ENCODE data around the gene BMERB1. TPM values are rescaled to one million over a fixed set of nuclear protein-coding genes. Genes with fewer than 3 reads are reported as not detected.

The BMERB1 gene
- total and polyA plus RNA-seq, 2 experiments from 2014 or later: 17.3 to 28.1 TPM

- no peak for TF ChIP-seq REST (IDR thresholded peaks at IDR 0.05; ENCODE audit: unreplicated experiment)
- TF ChIP-seq ETS1 (IDR thresholded peaks at IDR 0.05): no peak
- TF ChIP-seq CREB1 (CRISPR knock-in tag; IDR thresholded peaks at IDR 0.05; ENCODE audit: low read depth): no peak
- no peak for TF ChIP-seq JUNB (IDR thresholded peaks at IDR 0.05; ENCODE audit: unreplicated experiment)
- TF ChIP-seq EZH2 (IDR thresholded peaks at IDR 0.05; ENCODE audit: low read depth, unreplicated experiment): no peak
- TF ChIP-seq STAT1 (IDR thresholded peaks at IDR 0.05; ENCODE audit: unreplicated experiment): no peak
- TF ChIP-seq ZNF331 (CRISPR knock-in tag; IDR thresholded peaks at IDR 0.05; ENCODE audit: low read depth): no peak
These were observed 177.2 kb downstream of the BMERB1 start (continued) for GRCh38 chr16:15611610-15612009.

- Histone ChIP-seq H3F3A (replicated peaks; ENCODE audit: low read depth) (no peaks in the 10 kb centered on the region), H3K79me2 (replicated peaks; ENCODE audit: insufficient read depth) (no peaks in the 10 kb centered on the region), H3K36me3 (ENCODE audit: insufficient read depth) (peaks cover 33% of the 10 kb centered on the region), H3K4me3 (no peak overlapping the region), H3K27me3 (ENCODE audit: insufficient read depth) (no peaks in the 10 kb centered on the region), H3K4me2 (no peak overlapping the region), H3K27ac (ENCODE audit: low read depth) (no peak overlapping the region), H4K20me1 (replicated peaks; ENCODE audit: insufficient read depth) (0 out of 2 replicates have a peak, but pooled peaks cover 4% of the 10 kb centered on the region), H2AFZ (no peak overlapping the region), H3K4me1 (ENCODE audit: insufficient read depth) (no peaks in the 10 kb centered on the region), H3K9me2 (ENCODE audit: insufficient read depth) (no peaks in the 10 kb centered on the region)
- Mint-ChIP-seq H3K9me3 (no peaks in the 10 kb centered on the region), H3K4me3 (no peak overlapping the region; the same call in 2 of the 3 replicates), H3K4me1 (no peaks in the 10 kb centered on the region), H3K27me3 (ENCODE audit: insufficient read depth, low read depth, poor library complexity) (no peaks in the 10 kb centered on the region), H3K27ac (no peak overlapping the region), H3K36me3 (ENCODE audit: low read depth) (peaks cover 64% of the 10 kb centered on the region)
- no peak for ATAC-seq
- peak; percentile 32 for DNase-seq (ENCODE audit: low spot score)
- no peak for TF ChIP-seq EZH2 (IDR thresholded peaks at IDR 0.05; ENCODE audit: low read depth, unreplicated experiment)
- no peak for TF ChIP-seq REST (IDR thresholded peaks at IDR 0.05; ENCODE audit: unreplicated experiment)
These were observed 179.3 kb downstream of the BMERB1 start for GRCh38 chr16:15613676-15614075.
